Astrocyte (in vitro differentiated cells and primary cell): ENCODE data around the gene GINS2. TPM values are rescaled to one million over a fixed set of nuclear protein-coding genes. Genes with fewer than 3 reads are reported as not detected.

Source experiments
- DNase-seq: peaks from one replicate; pipeline ENCODE4 v3.0.0-alpha.2; 2010; ENCODE audit warnings: low read depth
- FAIRE-seq: peaks from 2 replicates; lab custom pipeline; 2011; peaks lifted over from hg19 to GRCh38; lab: Jason Lieb, UNC
- H2AFZ ChIP-seq: 2 replicates; pipeline ENCODE4 v1.6.0; 2012; ENCODE audit warnings: low read depth, low read length, inconsistent platforms
- H3K27ac ChIP-seq: 2 replicates; pipeline ENCODE4 v1.5.1; 2011; ENCODE audit warnings: low read depth, low read length, inconsistent platforms
- H3K27me3 ChIP-seq: 2 replicates; pipeline ENCODE4 v1.6.0; 2011; ENCODE audit warnings: low read length, inconsistent platforms; ENCODE audit not compliant: insufficient read depth
- H3K36me3 ChIP-seq: 2 replicates; pipeline ENCODE4 v1.5.1; 2011; ENCODE audit warnings: low read length, inconsistent platforms; ENCODE audit not compliant: insufficient read depth
- H3K4me1 ChIP-seq: 2 replicates; pipeline ENCODE4 v1.5.1; 2011; ENCODE audit warnings: low read length, inconsistent platforms; ENCODE audit not compliant: insufficient read depth
- H3K4me2 ChIP-seq: 2 replicates; pipeline ENCODE4 v1.6.0; 2012; ENCODE audit warnings: low read length, inconsistent platforms
- H3K4me3 ChIP-seq: 2 replicates; pipeline ENCODE4 v1.5.1; 2011; ENCODE audit warnings: low read depth, mild to moderate bottlenecking, low read length, inconsistent platforms; ENCODE audit not compliant: insufficient read depth
- H3K79me2 ChIP-seq: 2 replicates; pipeline ENCODE4 v1.6.0; 2012; ENCODE audit warnings: mild to moderate bottlenecking, low read length, inconsistent platforms; ENCODE audit not compliant: insufficient read depth
- H3K9ac ChIP-seq: 2 replicates; pipeline ENCODE4 v1.6.0; 2012; ENCODE audit warnings: mild to moderate bottlenecking, low read length, inconsistent platforms
- H3K9me3 ChIP-seq: 2 replicates; pipeline ENCODE4 v1.5.1; 2012; ENCODE audit warnings: low read depth, mild to moderate bottlenecking, low read length, inconsistent platforms; ENCODE audit not compliant: insufficient read depth
- H4K20me1 ChIP-seq: 2 replicates; pipeline ENCODE4 v1.6.0; 2012; ENCODE audit warnings: low read length, inconsistent platforms; ENCODE audit not compliant: insufficient read depth
- H3K27ac Mint-ChIP-seq: one replicate; pipeline ENCODE4 v1.8.0; 2021; ENCODE audit warnings: mild to moderate bottlenecking, mixed read lengths; ENCODE audit not compliant: unreplicated experiment
- H3K27me3 Mint-ChIP-seq: one replicate; pipeline ENCODE4 v1.8.0; 2021; ENCODE audit warnings: low read depth, mixed read lengths; ENCODE audit not compliant: unreplicated experiment
- H3K36me3 Mint-ChIP-seq: one replicate; pipeline ENCODE4 v1.8.0; 2021; ENCODE audit warnings: low read depth, mixed read lengths; ENCODE audit not compliant: unreplicated experiment
- H3K4me1 Mint-ChIP-seq: one replicate; pipeline ENCODE4 v1.8.0; 2021; ENCODE audit warnings: low read depth, mixed read lengths; ENCODE audit not compliant: unreplicated experiment
- H3K4me3 Mint-ChIP-seq: one replicate; pipeline ENCODE4 v1.8.0; 2021; ENCODE audit warnings: mild to moderate bottlenecking, moderate library complexity, mixed read lengths; ENCODE audit not compliant: unreplicated experiment
- H3K9me3 Mint-ChIP-seq: one replicate; pipeline ENCODE4 v1.8.0; 2021; ENCODE audit warnings: mild to moderate bottlenecking, mixed read lengths; ENCODE audit not compliant: unreplicated experiment
- CTCF ChIP-seq: IDR thresholded peaks from 2 replicates; pipeline ENCODE4 v1.5.1; 2011; ENCODE audit warnings: low read depth, mild to moderate bottlenecking, inconsistent platforms, low read length, moderate library complexity; ENCODE audit not compliant: insufficient read depth
- EZH2 ChIP-seq: IDR thresholded peaks from 2 replicates; pipeline ENCODE4 v1.6.1; 2012; ENCODE audit warnings: mild to moderate bottlenecking, low read length, inconsistent platforms; ENCODE audit not compliant: insufficient read depth
- total RNA-seq: library from RNA; stranded (reverse); gene quantifications from 2 replicates; pipeline ENCODE4 v1.2.1, GENCODE V29; 2021

Gene GINS2
- total RNA-seq, 1 donor from 2014 or later = 3.4 TPM

- H3K27me3 Mint-ChIP-seq = no peaks in the 10 kb centered on the region
- no peaks in the 10 kb centered on the region for H3K27me3 ChIP-seq
- no peak overlapping the region for H3K27ac ChIP-seq
- no peaks in the 10 kb centered on the region for H3K9me3 ChIP-seq
- H3K27ac Mint-ChIP-seq = no peak overlapping the region
- H3K36me3 ChIP-seq = peaks cover 21% of the 10 kb centered on the region
- no peaks in the 10 kb centered on the region for H3K4me1 Mint-ChIP-seq
- H3K79me2 ChIP-seq = no peaks in the 10 kb centered on the region
- TF ChIP-seq EZH2 = no peak
- TF ChIP-seq CTCF = no peak
- H3K4me3 Mint-ChIP-seq = no peak overlapping the region
- peaks cover 6% of the 10 kb centered on the region for H3K36me3 Mint-ChIP-seq
- no peak for DNase-seq
- H3K4me1 ChIP-seq = peaks cover 11% of the 10 kb centered on the region
- H3K9ac ChIP-seq = no peak overlapping the region
- H2AFZ ChIP-seq = no peak overlapping the region
- H3K4me3 ChIP-seq = no peak overlapping the region
- no peak for FAIRE-seq
- H3K9me3 Mint-ChIP-seq = no peaks in the 10 kb centered on the region
- peaks cover 14% of the 10 kb centered on the region for H4K20me1 ChIP-seq
- no peak overlapping the region for H3K4me2 ChIP-seq
Observed at GRCh38 chr16:85676466-85676865, 12.3 kb downstream of the GINS2 start.

- H3K36me3 Mint-ChIP-seq = peaks cover 7% of the 10 kb centered on the region
- no peak overlapping the region for H3K27ac ChIP-seq
- H3K4me3 Mint-ChIP-seq = no peak overlapping the region
- no peak overlapping the region for H3K27ac Mint-ChIP-seq
- no peaks in the 10 kb centered on the region for H3K9me3 Mint-ChIP-seq
- no peaks in the 10 kb centered on the region for H3K27me3 ChIP-seq
- no peak overlapping the region for H2AFZ ChIP-seq
- H3K4me3 ChIP-seq = no peak overlapping the region
- no peaks in the 10 kb centered on the region for H3K9me3 ChIP-seq
- H3K79me2 ChIP-seq = no peaks in the 10 kb centered on the region
- no peak overlapping the region for H3K9ac ChIP-seq
- no peak overlapping the region for H3K4me2 ChIP-seq
- peaks cover 16% of the 10 kb centered on the region for H4K20me1 ChIP-seq
- H3K36me3 ChIP-seq = peaks cover 18% of the 10 kb centered on the region
- no peak for DNase-seq
- H3K4me1 ChIP-seq = peaks cover 11% of the 10 kb centered on the region
- no peaks in the 10 kb centered on the region for H3K4me1 Mint-ChIP-seq
- H3K27me3 Mint-ChIP-seq = no peaks in the 10 kb centered on the region
- FAIRE-seq = no peak
- TF ChIP-seq EZH2 (no peak), CTCF (peak; percentile 42)
Observed at GRCh38 chr16:85675251-85675874, 13.4 kb downstream of the GINS2 start.

- no peak for TF ChIP-seq EZH2
- TF ChIP-seq CTCF = no peak
- Histone ChIP-seq H3K27ac (no peak overlapping the region), H3K9ac (no peak overlapping the region), H3K4me1 (peaks cover 11% of the 10 kb centered on the region), H3K4me2 (no peak overlapping the region), H3K27me3 (no peaks in the 10 kb centered on the region), H2AFZ (no peak overlapping the region), H3K4me3 (no peak overlapping the region), H3K9me3 (no peaks in the 10 kb centered on the region), H3K79me2 (no peaks in the 10 kb centered on the region), H3K36me3 (peaks cover 19% of the 10 kb centered on the region), H4K20me1 (peaks cover 16% of the 10 kb centered on the region)
- Mint-ChIP-seq H3K4me3 (no peak overlapping the region), H3K27me3 (no peaks in the 10 kb centered on the region), H3K36me3 (peaks cover 7% of the 10 kb centered on the region), H3K27ac (no peak overlapping the region), H3K9me3 (no peaks in the 10 kb centered on the region), H3K4me1 (no peaks in the 10 kb centered on the region)
- FAIRE-seq (no peak), DNase-seq (no peak)
Observed at GRCh38 chr16:85674828-85675227, 13.9 kb downstream of the GINS2 start.
